ENCODE data around the gene GLRX5. TPM values are rescaled to one million over a fixed set of nuclear protein-coding genes. Genes with fewer than 3 reads are reported as not detected.

GLRX5 gene
- total and polyA plus RNA-seq, 12 donors: 32.7 to 134 (median 71.6) TPM

DNA sequence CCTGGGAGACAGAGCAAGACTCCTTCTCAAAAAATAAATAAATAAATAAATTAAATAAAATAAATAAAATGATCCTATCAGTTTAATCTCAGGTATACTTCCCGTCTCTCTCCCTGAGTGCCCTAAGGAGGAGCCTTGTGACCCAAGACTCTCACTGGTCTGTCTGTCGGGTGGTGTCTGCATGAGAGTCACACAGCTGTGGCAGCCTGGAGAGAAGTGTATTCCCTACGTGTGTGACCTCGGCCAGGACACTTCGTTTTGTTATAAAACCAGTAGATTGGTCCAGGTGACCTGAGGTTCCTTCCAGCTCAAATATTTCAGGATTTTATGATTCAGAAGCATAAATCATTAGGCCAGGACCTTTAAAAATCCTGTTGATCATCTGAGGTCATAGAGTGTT is 23.2 kb upstream of the GLRX5 start:
- 34 to 50% (median 39%) methylated on average over 5 of the region's 5 CpGs for WGBS, 4 donors
- intact Hi-C loops (cut with DNase I): no loop called here
- TF ChIP-seq POLR2A (IDR thresholded peaks at IDR 0.05): peak in 1 of 2 donors; percentile 51
- TF ChIP-seq, protein P1, sequence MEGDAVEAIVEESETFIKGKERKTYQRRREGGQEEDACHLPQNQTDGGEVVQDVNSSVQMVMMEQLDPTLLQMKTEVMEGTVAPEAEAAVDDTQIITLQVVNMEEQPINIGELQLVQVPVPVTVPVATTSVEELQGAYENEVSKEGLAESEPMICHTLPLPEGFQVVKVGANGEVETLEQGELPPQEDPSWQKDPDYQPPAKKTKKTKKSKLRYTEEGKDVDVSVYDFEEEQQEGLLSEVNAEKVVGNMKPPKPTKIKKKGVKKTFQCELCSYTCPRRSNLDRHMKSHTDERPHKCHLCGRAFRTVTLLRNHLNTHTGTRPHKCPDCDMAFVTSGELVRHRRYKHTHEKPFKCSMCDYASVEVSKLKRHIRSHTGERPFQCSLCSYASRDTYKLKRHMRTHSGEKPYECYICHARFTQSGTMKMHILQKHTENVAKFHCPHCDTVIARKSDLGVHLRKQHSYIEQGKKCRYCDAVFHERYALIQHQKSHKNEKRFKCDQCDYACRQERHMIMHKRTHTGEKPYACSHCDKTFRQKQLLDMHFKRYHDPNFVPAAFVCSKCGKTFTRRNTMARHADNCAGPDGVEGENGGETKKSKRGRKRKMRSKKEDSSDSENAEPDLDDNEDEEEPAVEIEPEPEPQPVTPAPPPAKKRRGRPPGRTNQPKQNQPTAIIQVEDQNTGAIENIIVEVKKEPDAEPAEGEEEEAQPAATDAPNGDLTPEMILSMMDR (IDR thresholded peaks at IDR 0.05): no peak

DNA sequence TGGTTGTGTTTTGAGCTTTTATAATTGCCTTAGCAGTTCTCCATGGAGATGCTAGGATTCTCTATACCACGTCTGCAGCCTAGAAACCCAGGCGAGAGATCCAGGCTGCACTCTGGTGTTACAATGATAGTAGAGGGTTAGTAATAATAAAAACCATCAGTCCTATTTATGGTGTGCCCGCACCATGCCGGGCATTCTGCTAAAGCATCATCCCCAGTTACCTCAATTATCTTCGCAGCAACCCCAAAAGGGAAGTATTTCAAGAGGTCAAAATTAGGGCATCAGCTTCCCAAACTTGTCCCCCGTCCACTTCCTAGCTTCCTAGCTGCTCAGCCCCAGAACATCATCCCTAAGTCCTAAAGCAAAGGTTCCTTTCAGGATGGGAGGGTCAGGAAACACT is 21.6 kb upstream of the GLRX5 start:
- 63 to 82% (median 72%) methylated on average over 6 of the region's 6 CpGs for WGBS, 4 donors
- Histone ChIP-seq H3K9me3 (replicated peaks in 1 of 3) (no peaks in the 10 kb centered on the region), H3K27ac (peak overlapping the region in 1 of 5 donors; percentile 14), H3K27me3 (no peaks in the 10 kb centered on the region), H3K36me3 (replicated peaks in 1 of 2) (no peaks in the 10 kb centered on the region), H3K4me3 (no peak overlapping the region), H3K4me1 (replicated peaks in 1 of 2) (peaks cover 33 to 69% of the 10 kb centered on the region in 2 donors)
- intact Hi-C loops (cut with DNase I): no loop called here
- TF ChIP-seq, protein P1 (IDR thresholded peaks at IDR 0.05): no peak
- TF ChIP-seq POLR2A (IDR thresholded peaks at IDR 0.05): no peak
- peak in 4 of 7 donors; percentile 0 to 52 (median 8) for DNase-seq

More for the DNA sequence above, 23.2 kb upstream of the GLRX5 start:
- Histone ChIP-seq H3K27ac (peak overlapping the region in 1 of 5 donors; percentile 19), H3K4me1 (replicated peaks in 1 of 2) (peaks cover 33 to 70% of the 10 kb centered on the region in 2 donors), H3K4me3 (no peak overlapping the region), H3K27me3 (no peaks in the 10 kb centered on the region), H3K36me3 (replicated peaks in 1 of 2) (no peaks in the 10 kb centered on the region), H3K9me3 (replicated peaks in 1 of 3) (no peaks in the 10 kb centered on the region)
- DNase-seq: peak in 6 of 7 donors; percentile 22 to 85 (median 74)

DNA sequence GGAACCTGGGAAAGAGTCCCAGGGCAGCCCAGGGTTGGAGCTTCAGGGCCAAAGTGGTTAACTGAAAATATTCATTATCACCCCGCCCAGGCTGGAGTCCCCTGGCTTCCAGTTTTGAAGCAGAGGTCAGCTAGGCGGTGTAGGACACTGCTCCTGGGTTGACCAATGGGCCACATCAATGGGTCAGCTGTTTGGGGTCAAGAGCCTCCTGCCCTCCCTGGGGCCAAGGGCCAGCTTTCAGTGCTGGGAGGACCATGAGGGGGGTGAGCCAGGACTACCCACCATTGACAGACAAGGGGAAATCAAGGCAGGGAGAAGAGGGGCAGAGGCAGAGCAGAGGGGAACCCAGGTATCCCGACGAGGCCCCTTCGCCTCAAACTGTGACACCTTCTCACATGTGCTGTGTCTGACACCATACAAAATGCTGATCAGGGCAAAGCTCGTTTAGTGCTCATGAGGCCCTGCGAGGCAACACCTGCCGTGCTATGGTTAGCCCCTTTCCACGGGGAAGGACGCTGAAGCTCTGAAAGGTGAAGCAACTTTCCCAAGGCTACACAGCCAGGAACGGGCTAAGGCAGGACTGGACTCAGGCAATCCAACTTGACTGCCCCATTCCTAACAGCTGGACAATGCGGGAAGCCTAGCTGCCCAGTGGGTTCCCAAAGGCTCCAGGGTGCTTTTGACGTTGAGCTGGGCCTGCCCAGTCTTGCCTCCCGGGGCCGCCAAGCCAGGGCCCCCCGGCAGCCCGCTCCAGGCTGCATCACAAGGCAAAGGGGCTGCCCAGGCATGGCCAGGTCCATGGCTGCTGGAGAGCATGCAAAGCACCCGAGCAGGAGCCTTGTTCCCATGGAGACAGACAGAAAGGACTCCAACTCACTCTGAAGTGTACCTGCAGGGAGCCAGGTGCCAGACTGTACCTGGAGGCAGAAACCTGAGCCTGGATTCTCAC is 20.4 kb upstream of the GLRX5 start:
- Histone ChIP-seq H3K4me3 (peak overlapping the region in 1 of 4 donors; percentile 85), H3K4me1 (replicated peaks in 1 of 2) (peaks cover 27 to 73% of the 10 kb centered on the region in 2 donors), H3K9me3 (replicated peaks in 1 of 3) (no peaks in the 10 kb centered on the region), H3K27me3 (no peaks in the 10 kb centered on the region), H3K36me3 (replicated peaks in 1 of 2) (no peaks in the 10 kb centered on the region), H3K27ac (peak overlapping the region in 4 of 5 donors; percentile 79 to 89 (median 84))
- TF ChIP-seq, protein P1 (IDR thresholded peaks at IDR 0.05): no peak
- intact Hi-C loops (cut with DNase I): no loop called here
- WGBS, 4 donors: 71 to 86% (median 80%) methylated on average over 14 to 18 of the region's 18 CpGs
- DNase-seq: peak in 4 of 7 donors; percentile 5 to 61 (median 18)

DNA sequence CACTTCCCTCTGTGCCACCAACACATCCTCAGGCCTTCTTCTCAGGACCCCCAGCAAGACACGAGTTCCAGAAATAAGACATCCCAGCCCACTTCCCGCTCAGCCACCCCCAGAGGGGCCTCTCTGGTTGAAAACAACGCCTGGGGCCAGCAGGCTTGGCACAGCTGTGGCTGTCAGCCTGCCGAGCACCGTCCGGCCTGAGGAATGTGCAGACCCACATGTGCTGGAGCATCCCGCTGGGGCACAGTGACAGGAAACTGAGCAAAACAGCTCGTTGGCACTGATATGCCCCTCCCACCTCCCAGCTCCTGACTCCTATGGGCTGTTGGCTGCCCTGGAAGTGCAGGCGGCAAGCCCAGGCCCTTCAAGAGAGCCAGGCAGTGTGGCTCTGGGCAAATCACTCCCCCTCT is 19.8 kb upstream of the GLRX5 start:
- Histone ChIP-seq H3K4me3 (peak overlapping the region in 1 of 4 donors; percentile 85), H3K27ac (peak overlapping the region in 4 of 5 donors; percentile 79 to 89 (median 84)), H3K9me3 (replicated peaks in 1 of 3) (no peaks in the 10 kb centered on the region), H3K4me1 (replicated peaks in 1 of 2) (peaks cover 26 to 77% of the 10 kb centered on the region in 2 donors), H3K27me3 (no peaks in the 10 kb centered on the region), H3K36me3 (replicated peaks in 1 of 2) (no peaks in the 10 kb centered on the region)
- intact Hi-C loops (cut with DNase I): no loop called here
- WGBS, 4 donors: 24 to 41% (median 33%) methylated on average over 3 to 9 of the region's 9 CpGs
- TF ChIP-seq POLR2A (IDR thresholded peaks at IDR 0.05): peak in 1 of 2 donors; percentile 32
- TF ChIP-seq, protein P1 (IDR thresholded peaks at IDR 0.05): no peak
- DNase-seq: peak in 6 of 7 donors; percentile 54 to 83 (median 66)

All from adrenal gland (tissue), 12 donors.